ENCODE measurements around the gene ANKRD37. TPM values are rescaled to one million over a fixed set of nuclear protein-coding genes. Genes with fewer than 3 reads are reported as not detected.

The ANKRD37 gene, protein sequence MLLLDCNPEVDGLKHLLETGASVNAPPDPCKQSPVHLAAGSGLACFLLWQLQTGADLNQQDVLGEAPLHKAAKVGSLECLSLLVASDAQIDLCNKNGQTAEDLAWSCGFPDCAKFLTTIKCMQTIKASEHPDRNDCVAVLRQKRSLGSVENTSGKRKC
- total RNA-seq, result 10 to 100 TPM in 2 of 4 donors, 1 to 10 TPM in 2; 8.0 to 20.4 (median 10.9) TPM

DNA sequence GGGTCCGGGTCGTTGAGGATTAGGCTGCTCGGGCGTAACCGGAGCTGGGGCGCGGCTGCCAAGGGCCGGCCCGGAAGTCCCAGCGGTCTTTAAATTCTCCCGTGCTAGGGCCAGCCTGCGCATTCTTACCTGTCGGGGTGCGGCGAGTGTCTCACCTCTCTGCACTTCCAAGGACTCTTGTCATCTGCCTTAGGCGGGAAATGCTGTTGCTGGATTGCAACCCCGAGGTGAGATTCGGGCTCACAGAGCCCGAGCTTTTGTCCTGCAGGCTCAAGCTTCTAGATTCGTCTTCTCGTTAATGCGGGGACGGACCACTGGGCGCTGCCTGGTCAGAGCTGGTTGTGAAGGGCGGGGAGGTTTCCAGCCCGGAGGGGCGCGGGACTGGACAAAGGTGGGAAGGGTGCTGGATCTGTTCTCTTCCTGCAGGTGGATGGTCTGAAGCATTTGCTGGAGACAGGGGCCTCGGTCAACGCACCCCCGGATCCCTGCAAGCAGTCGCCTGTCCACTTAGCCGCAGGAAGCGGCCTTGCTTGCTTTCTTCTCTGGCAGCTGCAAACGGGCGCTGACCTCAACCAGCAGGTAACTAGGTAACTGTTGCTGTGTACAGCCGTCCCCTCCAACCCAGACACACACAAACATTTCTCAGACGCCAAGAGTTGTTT, at the start of gene ANKRD37:
Gene ANKRD37, plus strand, starts transcription at position 118 of the 662 bp plus-strand sequence. Its CDS starts 83 bp downstream, at position 201.
- peaks cover 18% of the 10 kb centered on the region for H3K36me3 ChIP-seq
- no peak for TF ChIP-seq POLR2AphosphoS5 (IDR thresholded peaks at IDR 0.05)
- TF ChIP-seq, protein P1, sequence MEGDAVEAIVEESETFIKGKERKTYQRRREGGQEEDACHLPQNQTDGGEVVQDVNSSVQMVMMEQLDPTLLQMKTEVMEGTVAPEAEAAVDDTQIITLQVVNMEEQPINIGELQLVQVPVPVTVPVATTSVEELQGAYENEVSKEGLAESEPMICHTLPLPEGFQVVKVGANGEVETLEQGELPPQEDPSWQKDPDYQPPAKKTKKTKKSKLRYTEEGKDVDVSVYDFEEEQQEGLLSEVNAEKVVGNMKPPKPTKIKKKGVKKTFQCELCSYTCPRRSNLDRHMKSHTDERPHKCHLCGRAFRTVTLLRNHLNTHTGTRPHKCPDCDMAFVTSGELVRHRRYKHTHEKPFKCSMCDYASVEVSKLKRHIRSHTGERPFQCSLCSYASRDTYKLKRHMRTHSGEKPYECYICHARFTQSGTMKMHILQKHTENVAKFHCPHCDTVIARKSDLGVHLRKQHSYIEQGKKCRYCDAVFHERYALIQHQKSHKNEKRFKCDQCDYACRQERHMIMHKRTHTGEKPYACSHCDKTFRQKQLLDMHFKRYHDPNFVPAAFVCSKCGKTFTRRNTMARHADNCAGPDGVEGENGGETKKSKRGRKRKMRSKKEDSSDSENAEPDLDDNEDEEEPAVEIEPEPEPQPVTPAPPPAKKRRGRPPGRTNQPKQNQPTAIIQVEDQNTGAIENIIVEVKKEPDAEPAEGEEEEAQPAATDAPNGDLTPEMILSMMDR (IDR thresholded peaks at IDR 0.05), result no peak
- no peak for TF ChIP-seq POLR2A (IDR thresholded peaks at IDR 0.05)
- TF ChIP-seq EP300 (IDR thresholded peaks at IDR 0.05), result no peak
- H3K4me3 ChIP-seq, result peak within 1 kb of the TSS; percentile 87
- no peaks in the 10 kb centered on the region for H3K27me3 ChIP-seq
- 9% methylated on average over 4 of the region's 38 CpGs for WGBS
- H3K27ac ChIP-seq, result peak within 1 kb of the TSS; percentile 99
- peak in 1 of 2 donors; percentile 76 for DNase-seq (ENCODE audit: low spot score in 2 of 2)
- H3K4me1 ChIP-seq, result peaks cover 43% of the 10 kb centered on the region
- no peaks in the 10 kb centered on the region for H3K9me3 ChIP-seq

DNA sequence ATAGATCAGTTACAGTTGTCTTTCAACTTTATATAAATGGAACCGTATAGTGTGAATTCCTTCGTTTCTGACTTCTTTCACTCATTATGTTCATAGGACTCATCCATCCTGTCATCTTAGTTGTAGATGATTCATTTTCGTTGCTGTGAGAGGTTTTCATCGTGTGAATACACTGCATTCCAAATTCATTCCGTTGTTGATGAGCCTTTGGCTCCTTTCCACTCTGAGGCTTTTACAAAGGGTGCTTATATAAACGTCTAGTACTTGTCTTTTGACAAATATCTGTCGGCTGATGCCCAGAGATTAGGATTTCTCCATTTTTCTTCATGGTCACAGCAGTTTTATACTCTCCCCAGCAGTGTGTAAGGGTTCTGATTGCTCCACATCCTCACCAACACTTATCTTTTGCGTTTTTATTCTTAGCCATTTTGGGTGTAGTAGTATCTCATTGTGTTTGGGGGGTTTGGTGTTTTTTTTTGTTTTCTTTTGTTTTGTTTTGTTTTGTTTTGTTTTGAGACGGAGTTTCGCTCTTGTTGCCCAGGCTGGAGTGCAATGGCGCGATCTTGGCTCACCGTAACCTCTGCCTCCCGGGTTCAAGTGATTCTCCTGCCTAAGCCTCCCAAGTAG, 49.6 kb upstream of the ANKRD37 start:
- H3K9me3 ChIP-seq, result no peaks in the 10 kb centered on the region
- WGBS, result 87% methylated on average over 14 of the region's 14 CpGs
- DNase-seq (ENCODE audit: low spot score in 2 of 2), result no peak
- H3K36me3 ChIP-seq, result peaks cover 43% of the 10 kb centered on the region
- no peak overlapping the region for H3K4me3 ChIP-seq
- no peaks in the 10 kb centered on the region for H3K27me3 ChIP-seq
- H3K27ac ChIP-seq, result no peak overlapping the region
- no peaks in the 10 kb centered on the region for H3K4me1 ChIP-seq
- TF ChIP-seq EP300 (IDR thresholded peaks at IDR 0.05) (no peak), POLR2A (IDR thresholded peaks at IDR 0.05) (no peak), POLR2AphosphoS5 (IDR thresholded peaks at IDR 0.05) (no peak)
- TF ChIP-seq, protein P1 (IDR thresholded peaks at IDR 0.05), result no peak

DNA sequence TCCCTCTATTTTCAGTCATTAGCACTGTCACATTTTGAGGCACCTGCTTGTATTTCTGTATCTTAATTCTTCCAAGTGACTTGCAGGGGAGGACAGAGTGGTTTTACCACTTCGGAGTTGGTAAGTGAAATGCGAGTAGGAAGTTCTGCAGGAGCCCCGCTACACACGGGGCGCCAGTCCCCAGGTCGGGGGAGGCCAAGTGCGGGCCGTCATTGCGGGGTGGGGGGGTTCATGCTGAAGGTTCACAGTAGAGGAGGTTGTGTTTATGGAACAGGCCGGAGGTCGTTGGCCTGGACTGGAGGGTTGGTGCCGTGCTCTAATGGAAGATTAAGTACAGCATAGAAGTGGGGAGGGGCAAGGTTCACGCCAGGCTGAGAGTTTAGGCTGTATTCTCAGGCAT, 45.0 kb upstream of the ANKRD37 start:
- TF ChIP-seq EP300 (IDR thresholded peaks at IDR 0.05) (no peak), POLR2A (IDR thresholded peaks at IDR 0.05) (no peak), POLR2AphosphoS5 (IDR thresholded peaks at IDR 0.05) (no peak)
- TF ChIP-seq, protein P1 (IDR thresholded peaks at IDR 0.05), result no peak
- 90% methylated on average over 13 of the region's 13 CpGs for WGBS
- no peak for DNase-seq (ENCODE audit: low spot score in 2 of 2)
- Histone ChIP-seq H3K4me1 (no peaks in the 10 kb centered on the region), H3K36me3 (peaks cover 37% of the 10 kb centered on the region), H3K27ac (no peak overlapping the region), H3K4me3 (no peak overlapping the region), H3K27me3 (no peaks in the 10 kb centered on the region), H3K9me3 (no peaks in the 10 kb centered on the region)

DNA sequence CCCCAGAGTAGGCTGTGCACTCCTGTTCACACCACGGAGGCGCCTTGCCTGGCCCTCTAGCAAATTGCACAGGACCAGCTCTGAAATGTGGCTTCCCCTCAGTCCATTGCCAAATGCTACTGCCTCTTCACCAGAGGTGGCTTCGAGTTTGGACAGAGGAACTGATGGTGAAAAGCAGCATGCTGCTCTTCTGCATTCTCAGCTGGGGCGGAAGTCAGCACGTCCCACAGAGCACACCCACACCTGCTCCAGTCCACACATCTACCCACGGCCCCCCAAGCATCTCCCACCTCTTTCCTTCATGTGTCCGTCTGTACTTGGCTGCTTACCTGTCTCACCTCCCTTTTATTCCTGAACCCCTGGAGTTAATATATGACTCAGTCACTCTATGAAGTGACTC, 44.4 kb upstream of the ANKRD37 start:
- 87% methylated on average over 7 of the region's 7 CpGs for WGBS
- no peak overlapping the region for H3K27ac ChIP-seq

More for the DNA sequence above, 44.4 kb upstream of the ANKRD37 start:
- TF ChIP-seq POLR2AphosphoS5 (IDR thresholded peaks at IDR 0.05) (no peak), POLR2A (IDR thresholded peaks at IDR 0.05) (no peak), EP300 (IDR thresholded peaks at IDR 0.05) (no peak)
- TF ChIP-seq, protein P1 (IDR thresholded peaks at IDR 0.05), result no peak
- H3K27me3 ChIP-seq, result no peaks in the 10 kb centered on the region
- H3K4me1 ChIP-seq, result no peaks in the 10 kb centered on the region
- H3K36me3 ChIP-seq, result peaks cover 32% of the 10 kb centered on the region
- no peaks in the 10 kb centered on the region for H3K9me3 ChIP-seq
- no peak for DNase-seq (ENCODE audit: low spot score in 2 of 2)
- H3K4me3 ChIP-seq, result no peak overlapping the region
